Erythroblast (primary cell): ENCODE data around the gene GNAI2.
"Not testable (repeated sequence)": the region's sequence is repeated elsewhere in the genome, so short reads cannot be mapped to it uniquely, and the experiment has no call there.

ENCODE experiments used
- DNase-seq, 2 experiments: peaks; one replicate each; lab custom pipeline; 2025; lab: John Stamatoyannopoulos, UW
- GATA1 ChIP-seq: IDR thresholded peaks from 2 replicates; pipeline ENCODE4 v1.6.1; 2011; ENCODE audit warnings: low read depth, mild to moderate bottlenecking, control low read depth, low read length, moderate library complexity
- POLR2A ChIP-seq: IDR thresholded peaks from 2 replicates; pipeline ENCODE4 v1.6.1; 2011; ENCODE audit warnings: mild to moderate bottlenecking, low read length

The GNAI2 gene

GRCh38 chr3:50241163-50241562 lies 5.2 kb downstream of the GNAI2 start:
- TF ChIP-seq POLR2A (no peak), GATA1 (no peak)
- no peak for DNase-seq

- no peak for TF ChIP-seq GATA1
- TF ChIP-seq POLR2A, result no peak
- no peak for DNase-seq
Observed at GRCh38 chr3:50241713-50242380, 5.8 kb downstream of the GNAI2 start.

- DNase-seq, result no peak
Observed at GRCh38 chr3:50242381-50242770, 6.4 kb downstream of the GNAI2 start.

GRCh38 chr3:50242851-50243542 lies 7.0 kb downstream of the GNAI2 start:
- no peak for TF ChIP-seq POLR2A
- no peak for TF ChIP-seq GATA1
- no peak for DNase-seq

More at GRCh38 chr3:50242381-50242770, 6.4 kb downstream of the GNAI2 start:
- TF ChIP-seq POLR2A, result no peak
- no peak for TF ChIP-seq GATA1

GRCh38 chr3:50243543-50243895 lies 7.5 kb downstream of the GNAI2 start:
- TF ChIP-seq POLR2A, result no peak
- TF ChIP-seq GATA1, result no peak
- no peak for DNase-seq

- not testable (repeated sequence) for DNase-seq
Observed at GRCh38 chr3:50244813-50245212, 8.8 kb downstream of the GNAI2 start.

GRCh38 chr3:50245251-50245745 lies 9.3 kb downstream of the GNAI2 start:
- no peak for DNase-seq

GRCh38 chr3:50245831-50246516 lies 10.0 kb downstream of the GNAI2 start:
- peak; percentile 87 to 94 for DNase-seq
- no peak for TF ChIP-seq POLR2A
- no peak for TF ChIP-seq GATA1

More at GRCh38 chr3:50245251-50245745, 9.3 kb downstream of the GNAI2 start:
- TF ChIP-seq GATA1 (no peak), POLR2A (no peak)

- TF ChIP-seq GATA1 (no peak), POLR2A (no peak)
- DNase-seq, result peak; percentile 58 to 66
Observed at GRCh38 chr3:50246517-50246954, 10.5 kb downstream of the GNAI2 start.

GRCh38 chr3:50248387-50248786 lies 12.4 kb downstream of the GNAI2 start:
- DNase-seq, result no peak
- TF ChIP-seq POLR2A (no peak), GATA1 (no peak)

GRCh38 chr3:50249457-50249856 lies 13.5 kb downstream of the GNAI2 start:
- no peak for DNase-seq
- no peak for TF ChIP-seq GATA1
- TF ChIP-seq POLR2A, result no peak

GRCh38 chr3:50250514-50250913 lies 14.5 kb downstream of the GNAI2 start:
- TF ChIP-seq POLR2A (no peak), GATA1 (no peak)
- DNase-seq, result no peak

- no peak for TF ChIP-seq GATA1
- TF ChIP-seq POLR2A, result no peak
- peak; percentile 78 to 82 for DNase-seq
Observed at GRCh38 chr3:50251220-50251619, 15.2 kb downstream of the GNAI2 start.
